Lower leg skin (tissue), 4 donors: ENCODE results near the gene ATP6V1F. TPM values are rescaled to one million over a fixed set of nuclear protein-coding genes. Genes with fewer than 3 reads are reported as not detected.

Source experiments
- DNase-seq, 2 donors: peaks; one replicate each; pipeline ENCODE4 v3.0.0-alpha.2; 2019; ENCODE audit warnings: low spot score in 2 of 2
- H3K4me3 ChIP-seq: fragments of 200-600 bp; sonication (generic); 2 replicates; pipeline ENCODE4 v1.5.1; 2017; ENCODE audit warnings: mild to moderate bottlenecking, low read depth; ENCODE audit not compliant: poor library complexity, severe bottlenecking
- POLR2A ChIP-seq, 2 donors: fragments of 450-650 bp; IDR thresholded peaks; one replicate each; pipeline ENCODE4 v1.6.1; 2016 to 2017; ENCODE audit warnings: antibody characterized with exemption in 2 of 2, mild to moderate bottlenecking in 1 of 2, moderate library complexity in 1 of 2
- WGBS, 2 donors: methylation state at CpG; one replicate each; pipeline ENCODE4 v1.1.5; 2018; 5-methylcytosine and 5-hydroxymethylcytosine counted together
- intact Hi-C: fragments of 100-400 bp; cut with DNase I; formaldehyde crosslinking; loops from one replicate; pipeline ENCODE4 v1.15.0; 2023; ENCODE audit warnings: low total_unique reads
- total RNA-seq, 4 donors: library from RNA; depleted of rRNA; stranded (reverse); fragments of >200 nt; gene quantifications; one replicate each; pipeline ENCODE4 v1.1.0, GENCODE V29; 2016
- TF ChIP-seq, protein P1 (sequence below), 3 donors: fragments of 450-650 bp; IDR thresholded peaks; one replicate each; pipeline ENCODE4 v1.5.1; 2016; ENCODE audit warnings: antibody characterized with exemption in 3 of 3, mild to moderate bottlenecking in 3 of 3, moderate library complexity in 2 of 3

The ATP6V1F gene
- total RNA-seq, 4 donors from 2014 or later: 71.3 to 165 (median 137) TPM

DNA sequence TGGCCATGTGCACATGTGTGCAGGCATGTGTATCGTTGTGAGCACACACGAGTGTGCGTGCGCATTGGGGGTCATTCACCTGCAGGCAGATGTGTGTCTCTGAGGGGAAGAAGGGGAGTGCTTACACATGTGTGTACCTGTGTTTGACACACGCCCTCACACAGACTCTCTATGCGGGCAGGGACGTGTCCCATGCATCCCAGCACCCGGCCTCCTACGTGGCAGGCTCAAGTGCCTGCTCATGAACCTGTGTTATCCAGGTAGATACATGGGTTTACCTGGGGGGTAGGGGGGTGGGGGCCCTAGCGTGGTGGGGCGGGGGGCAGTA is 29.2 kb downstream of the ATP6V1F start:
- no peak for DNase-seq
- no peak overlapping the region for H3K4me3 ChIP-seq
- TF ChIP-seq POLR2A (IDR thresholded peaks at IDR 0.05): no peak
- TF ChIP-seq, protein P1, sequence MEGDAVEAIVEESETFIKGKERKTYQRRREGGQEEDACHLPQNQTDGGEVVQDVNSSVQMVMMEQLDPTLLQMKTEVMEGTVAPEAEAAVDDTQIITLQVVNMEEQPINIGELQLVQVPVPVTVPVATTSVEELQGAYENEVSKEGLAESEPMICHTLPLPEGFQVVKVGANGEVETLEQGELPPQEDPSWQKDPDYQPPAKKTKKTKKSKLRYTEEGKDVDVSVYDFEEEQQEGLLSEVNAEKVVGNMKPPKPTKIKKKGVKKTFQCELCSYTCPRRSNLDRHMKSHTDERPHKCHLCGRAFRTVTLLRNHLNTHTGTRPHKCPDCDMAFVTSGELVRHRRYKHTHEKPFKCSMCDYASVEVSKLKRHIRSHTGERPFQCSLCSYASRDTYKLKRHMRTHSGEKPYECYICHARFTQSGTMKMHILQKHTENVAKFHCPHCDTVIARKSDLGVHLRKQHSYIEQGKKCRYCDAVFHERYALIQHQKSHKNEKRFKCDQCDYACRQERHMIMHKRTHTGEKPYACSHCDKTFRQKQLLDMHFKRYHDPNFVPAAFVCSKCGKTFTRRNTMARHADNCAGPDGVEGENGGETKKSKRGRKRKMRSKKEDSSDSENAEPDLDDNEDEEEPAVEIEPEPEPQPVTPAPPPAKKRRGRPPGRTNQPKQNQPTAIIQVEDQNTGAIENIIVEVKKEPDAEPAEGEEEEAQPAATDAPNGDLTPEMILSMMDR (IDR thresholded peaks at IDR 0.05): no peak
- WGBS, 2 donors: 63 to 65% methylated on average over 11 of the region's 11 CpGs
- intact Hi-C loops: no loop called here

DNA sequence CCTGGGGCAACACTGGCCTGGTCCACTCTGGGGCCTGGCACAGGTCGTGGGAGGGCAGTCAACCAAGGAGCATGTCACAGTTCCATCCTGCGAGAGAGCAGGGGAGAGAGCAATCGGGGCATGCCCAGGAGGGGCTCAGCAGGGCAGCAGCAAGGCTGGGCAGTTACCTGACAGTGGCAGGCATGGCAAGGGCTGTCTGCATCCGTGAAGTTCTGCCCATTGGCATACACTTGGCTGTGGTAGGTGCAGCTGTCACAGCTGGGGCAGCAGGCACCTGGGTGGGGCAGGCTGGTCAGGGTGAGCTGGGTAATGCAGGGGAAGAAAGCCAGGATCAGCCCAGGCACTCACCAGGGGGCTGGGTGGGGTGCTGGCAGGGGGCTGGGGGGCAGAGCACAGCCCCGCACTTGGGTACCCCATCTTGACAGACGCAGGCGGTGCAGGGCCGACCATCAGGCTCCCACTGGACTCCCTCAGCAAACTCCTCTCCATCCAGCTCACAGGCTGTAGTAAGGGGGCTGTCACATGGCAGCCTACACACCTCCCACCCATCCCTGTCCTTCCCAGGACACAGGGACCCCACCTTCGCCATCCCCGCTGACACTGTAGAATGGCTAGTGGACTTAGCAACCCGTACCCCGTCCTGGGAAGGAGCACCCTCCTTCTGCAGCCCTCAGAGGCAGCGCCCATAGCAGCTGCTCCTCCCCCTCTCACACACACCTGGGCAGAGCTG is 30.0 kb downstream of the ATP6V1F start:
- TF ChIP-seq POLR2A (IDR thresholded peaks at IDR 0.05): no peak
- TF ChIP-seq, protein P1 (IDR thresholded peaks at IDR 0.05): no peak
- no peak overlapping the region for H3K4me3 ChIP-seq
- WGBS, 2 donors: 72 to 77% methylated on average over 12 to 13 of the region's 13 CpGs
- intact Hi-C loops: no loop called here
- DNase-seq: no peak

DNA sequence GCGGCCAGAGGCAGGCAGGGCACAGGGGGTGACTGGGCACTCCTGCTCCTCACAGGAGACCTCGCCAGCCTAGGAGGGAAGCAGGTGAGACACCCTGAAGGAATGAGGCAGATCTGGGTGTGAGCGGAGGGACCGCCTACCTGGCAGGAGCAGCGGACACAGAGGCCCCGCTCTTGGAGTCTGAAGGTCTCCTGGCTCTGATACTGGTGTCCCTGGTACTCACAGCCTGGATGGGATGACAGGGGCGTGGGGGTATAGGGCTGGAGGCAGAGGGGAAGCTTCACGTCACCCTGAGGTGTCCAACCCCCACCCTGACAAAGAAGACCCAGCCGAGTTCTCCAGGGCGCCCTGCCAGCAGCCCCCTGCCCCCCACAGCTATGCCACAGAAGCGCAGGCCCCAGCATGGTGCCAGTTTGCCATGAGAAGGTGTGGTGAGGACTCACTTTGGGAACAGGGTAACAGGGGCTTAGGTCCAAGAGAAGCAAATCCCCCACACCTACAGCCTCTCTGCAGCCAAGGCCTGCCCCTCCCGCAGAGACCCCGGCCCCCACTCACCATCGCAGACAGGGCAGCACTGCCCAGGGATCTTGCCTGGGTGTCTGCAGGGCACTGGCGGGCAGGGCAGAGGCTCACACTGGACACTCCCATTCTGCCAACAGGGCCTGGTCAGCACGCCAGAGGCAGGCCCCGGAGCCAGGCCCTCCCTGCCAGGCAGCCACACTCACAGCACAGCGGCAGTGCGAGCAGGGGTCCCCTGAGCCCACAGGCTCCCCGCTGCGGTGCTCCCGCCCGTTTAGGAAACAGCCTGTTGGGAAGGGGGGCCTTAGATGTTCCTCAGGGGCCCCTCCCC is 30.8 kb downstream of the ATP6V1F start:
- TF ChIP-seq, protein P1 (IDR thresholded peaks at IDR 0.05): no peak
- TF ChIP-seq POLR2A (IDR thresholded peaks at IDR 0.05): no peak
- 75 to 81% methylated on average over 18 to 21 of the region's 23 CpGs for WGBS, 2 donors
- intact Hi-C loops: no loop called here
- DNase-seq: no peak
- no peak overlapping the region for H3K4me3 ChIP-seq

DNA sequence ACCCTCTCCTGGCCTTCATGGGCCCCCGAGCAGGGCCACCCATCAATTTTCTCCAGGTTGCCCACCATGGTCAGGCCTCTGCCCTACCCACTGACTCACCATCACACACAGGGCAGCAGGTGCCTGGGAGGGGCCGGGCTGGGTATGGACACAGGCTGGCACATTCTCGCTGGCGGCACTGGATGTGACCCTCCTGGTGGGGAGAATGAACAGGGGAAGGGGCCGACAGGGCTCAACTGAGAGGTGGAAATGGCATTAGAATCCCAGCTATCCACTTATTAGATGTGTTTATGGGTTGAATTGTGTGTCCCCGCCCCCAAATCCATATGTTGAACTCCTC is 31.4 kb downstream of the ATP6V1F start:
- DNase-seq: no peak
- intact Hi-C loops: no loop called here
- 91 to 97% methylated on average over 6 of the region's 6 CpGs for WGBS, 2 donors
- no peak overlapping the region for H3K4me3 ChIP-seq
- TF ChIP-seq POLR2A (IDR thresholded peaks at IDR 0.05): no peak

DNA sequence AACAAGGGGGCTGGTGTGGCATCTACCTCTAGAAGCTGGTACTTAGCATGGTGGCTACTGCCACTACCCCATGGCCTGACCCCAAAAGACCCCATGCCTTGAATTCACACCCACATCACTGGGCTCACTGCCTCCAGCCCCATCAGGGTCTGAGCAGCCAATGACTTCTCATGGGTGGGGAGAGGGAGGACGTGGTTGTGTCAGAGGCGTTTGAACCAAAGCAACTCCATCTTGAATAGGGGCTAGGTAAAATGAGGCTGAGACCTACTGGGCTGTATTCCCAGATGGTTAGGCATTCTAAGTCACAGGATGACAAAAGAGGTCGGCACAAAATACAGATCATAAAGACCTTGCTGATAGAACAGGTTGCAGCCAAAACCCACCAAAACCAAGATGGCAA is 32.7 kb downstream of the ATP6V1F start:
- TF ChIP-seq, protein P1 (IDR thresholded peaks at IDR 0.05): no peak
- no peak for TF ChIP-seq POLR2A (IDR thresholded peaks at IDR 0.05)
- no peak for DNase-seq
- intact Hi-C loops: no loop called here
- no peak overlapping the region for H3K4me3 ChIP-seq
- 87 to 90% methylated on average over 3 of the region's 3 CpGs for WGBS, 2 donors

DNA sequence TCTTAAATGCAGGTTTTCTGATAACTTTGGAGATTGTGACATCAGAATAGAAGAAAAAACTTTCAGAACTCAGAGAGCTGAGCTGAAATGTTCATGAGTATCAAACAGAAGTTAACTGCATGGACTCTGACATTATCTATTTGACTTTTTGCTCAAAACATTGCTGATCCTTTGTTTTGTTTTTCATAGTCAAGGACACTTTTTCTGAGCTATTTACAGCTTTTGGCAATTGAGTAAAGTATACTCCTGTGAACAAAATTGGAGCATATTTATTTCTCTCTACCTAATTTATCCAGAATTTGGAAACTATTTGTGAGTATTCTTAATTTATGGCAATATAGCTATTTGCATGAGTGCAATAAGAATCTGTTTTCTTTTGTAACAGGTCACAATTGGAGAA is 36.7 kb downstream of the ATP6V1F start:
- DNase-seq: no peak
- TF ChIP-seq, protein P1 (IDR thresholded peaks at IDR 0.05): no peak
- no peak for TF ChIP-seq POLR2A (IDR thresholded peaks at IDR 0.05)
- intact Hi-C loops: no loop called here
- H3K4me3 ChIP-seq: no peak overlapping the region
